Suprapubic skin (tissue), 4 donors: ENCODE data around the gene RPS6KA3.

ENCODE experiments used
- CTCF ChIP-seq, 2 donors: fragments of 200-600 bp in 1 of 2; fragments of 450-650 bp in 1 of 2; sonication (generic) in 1 of 2; IDR thresholded peaks; one replicate each; pipeline ENCODE4 v1.5.1; 2016 to 2019; ENCODE audit warnings: antibody characterized with exemption in 2 of 2, mild to moderate bottlenecking in 1 of 2, moderate library complexity in 1 of 2
- EP300 ChIP-seq: sonication (generic); formaldehyde crosslinking; IDR thresholded peaks from one replicate; pipeline ENCODE4 v1.6.1; 2017; ENCODE audit warnings: antibody characterized with exemption
- POLR2A ChIP-seq, 2 donors: fragments of 450-650 bp; IDR thresholded peaks; one replicate each; pipeline ENCODE4 v1.6.1; 2017; ENCODE audit warnings: antibody characterized with exemption in 2 of 2, mild to moderate bottlenecking in 2 of 2, moderate library complexity in 2 of 2
- POLR2AphosphoS5 ChIP-seq, 3 donors: sonication (generic); formaldehyde crosslinking; IDR thresholded peaks; one replicate each; pipeline ENCODE4 v1.6.1; 2017; ENCODE audit warnings: antibody characterized with exemption in 3 of 3

GRCh38 chrX:20221902-20222301, 44.8 kb downstream of the RPS6KA3 start:
- TF ChIP-seq POLR2A (IDR thresholded peaks at IDR 0.05) (no peak), EP300 (no peak), CTCF (IDR thresholded peaks at IDR 0.05) (no peak), POLR2AphosphoS5 (IDR thresholded peaks at IDR 0.05) (no peak)
